ENCODE measurements around the gene RAB3B.
A peak's percentile ranks its signal among the peaks of the same experiment; 100 is the strongest.
"Not testable (repeated sequence)": the region's sequence is repeated elsewhere in the genome, so short reads cannot be mapped to it uniquely, and the experiment has no call there.

RAB3B gene

GRCh38 chr1:51990478-51990965 is at the start of gene RAB3B:
RAB3B (minus strand) TSS chr1:51990700; CDS start chr1:51977117, 13,583 bp downstream.
- Histone ChIP-seq H3K4me3 (ENCODE audit: low read length) (peak within 1 kb of the TSS; percentile 76), H3K36me3 (ENCODE audit: insufficient read depth, low read depth, low read length) (peaks cover 11% of the 10 kb centered on the region), H3K4me1 (ENCODE audit: insufficient read depth, low read length) (0 out of 2 replicates have a peak, but pooled peaks cover 4% of the 10 kb centered on the region), H3K9ac (ENCODE audit: low read depth, low read length) (peak within 1 kb of the TSS; percentile 70; the same call in 1 of the 2 replicates), H3K27me3 (ENCODE audit: insufficient read depth, low read length) (peaks cover 20% of the 10 kb centered on the region), H3K9me3 (ENCODE audit: insufficient read depth, low read depth, low read length) (no peaks in the 10 kb centered on the region), H3K27ac (ENCODE audit: low read length) (no peak within 1 kb of the TSS)

- Histone ChIP-seq H3K4me3 (ENCODE audit: low read length) (no peak overlapping the region), H3K36me3 (ENCODE audit: insufficient read depth, low read depth, low read length) (peaks cover 51% of the 10 kb centered on the region), H3K9ac (ENCODE audit: low read depth, low read length) (no peak overlapping the region), H3K4me1 (ENCODE audit: insufficient read depth, low read length) (no peaks in the 10 kb centered on the region), H3K9me3 (ENCODE audit: insufficient read depth, low read depth, low read length) (no peaks in the 10 kb centered on the region), H3K27me3 (ENCODE audit: insufficient read depth, low read length) (no peaks in the 10 kb centered on the region), H3K27ac (ENCODE audit: low read length) (no peak overlapping the region)
Observed at GRCh38 chr1:52037909-52038308, 47.4 kb upstream of the RAB3B start.

- H3K4me3 ChIP-seq (ENCODE audit: low read length): no peak overlapping the region
- H3K27ac ChIP-seq (ENCODE audit: low read length): no peak overlapping the region
- H3K27me3 ChIP-seq (ENCODE audit: insufficient read depth, low read length): no peaks in the 10 kb centered on the region
- H3K4me1 ChIP-seq (ENCODE audit: insufficient read depth, low read length): no peaks in the 10 kb centered on the region
- no peak overlapping the region for H3K9ac ChIP-seq (ENCODE audit: low read depth, low read length)
- H3K36me3 ChIP-seq (ENCODE audit: insufficient read depth, low read depth, low read length): peaks cover 51% of the 10 kb centered on the region
- no peaks in the 10 kb centered on the region for H3K9me3 ChIP-seq (ENCODE audit: insufficient read depth, low read depth, low read length)
Observed at GRCh38 chr1:52037402-52037814, 46.9 kb upstream of the RAB3B start.

- Histone ChIP-seq H3K27me3 (ENCODE audit: insufficient read depth, low read length) (no peaks in the 10 kb centered on the region), H3K36me3 (ENCODE audit: insufficient read depth, low read depth, low read length) (peaks cover 32% of the 10 kb centered on the region), H3K27ac (ENCODE audit: low read length) (no peak overlapping the region), H3K9ac (ENCODE audit: low read depth, low read length) (no peak overlapping the region; the same call in 1 of the 2 replicates), H3K4me1 (ENCODE audit: insufficient read depth, low read length) (no peaks in the 10 kb centered on the region), H3K4me3 (ENCODE audit: low read length) (peak overlapping the region; percentile 86; the same call in 1 of the 2 replicates), H3K9me3 (ENCODE audit: insufficient read depth, low read depth, low read length) (no peaks in the 10 kb centered on the region)
Observed at GRCh38 chr1:52034050-52034384, 43.5 kb upstream of the RAB3B start.

GRCh38 chr1:52033190-52034049 is 42.9 kb upstream of the RAB3B start, which contains the start of gene KTI12:
KTI12 (minus strand) TSS chr1:52033810; CDS start chr1:52033761, 49 bp downstream.
- no peaks in the 10 kb centered on the region for H3K9me3 ChIP-seq (ENCODE audit: insufficient read depth, low read depth, low read length)
- H3K36me3 ChIP-seq (ENCODE audit: insufficient read depth, low read depth, low read length): peaks cover 26% of the 10 kb centered on the region
- peak within 1 kb of the TSS; percentile 86 for H3K4me3 ChIP-seq (ENCODE audit: low read length)
- no peaks in the 10 kb centered on the region for H3K4me1 ChIP-seq (ENCODE audit: insufficient read depth, low read length)
- H3K9ac ChIP-seq (ENCODE audit: low read depth, low read length): peak within 1 kb of the TSS; percentile 83
- no peak within 1 kb of the TSS for H3K27ac ChIP-seq (ENCODE audit: low read length)
- H3K27me3 ChIP-seq (ENCODE audit: insufficient read depth, low read length): no peaks in the 10 kb centered on the region

- H3K36me3 ChIP-seq (ENCODE audit: insufficient read depth, low read depth, low read length): peaks cover 22% of the 10 kb centered on the region
Observed at GRCh38 chr1:52032785-52033131, 42.3 kb upstream of the RAB3B start.

GRCh38 chr1:52032124-52032784 is 41.8 kb upstream of the RAB3B start:
- Histone ChIP-seq H3K36me3 (ENCODE audit: insufficient read depth, low read depth, low read length) (peaks cover 21% of the 10 kb centered on the region), H3K9me3 (ENCODE audit: insufficient read depth, low read depth, low read length) (no peaks in the 10 kb centered on the region), H3K4me3 (ENCODE audit: low read length) (peak overlapping the region; percentile 86), H3K9ac (ENCODE audit: low read depth, low read length) (peak overlapping the region; percentile 83), H3K4me1 (ENCODE audit: insufficient read depth, low read length) (no peaks in the 10 kb centered on the region), H3K27ac (ENCODE audit: low read length) (no peak overlapping the region), H3K27me3 (ENCODE audit: insufficient read depth, low read length) (no peaks in the 10 kb centered on the region)

More at GRCh38 chr1:52032785-52033131, 42.3 kb upstream of the RAB3B start:
- H3K4me1 ChIP-seq (ENCODE audit: insufficient read depth, low read length): no peaks in the 10 kb centered on the region
- peak overlapping the region; percentile 86 for H3K4me3 ChIP-seq (ENCODE audit: low read length)
- peak overlapping the region; percentile 83 for H3K9ac ChIP-seq (ENCODE audit: low read depth, low read length)
- no peaks in the 10 kb centered on the region for H3K27me3 ChIP-seq (ENCODE audit: insufficient read depth, low read length)
- H3K9me3 ChIP-seq (ENCODE audit: insufficient read depth, low read depth, low read length): no peaks in the 10 kb centered on the region
- H3K27ac ChIP-seq (ENCODE audit: low read length): no peak overlapping the region

- H3K27ac ChIP-seq (ENCODE audit: low read length); H3K9ac ChIP-seq (ENCODE audit: low read depth, low read length); H3K27me3 ChIP-seq (ENCODE audit: insufficient read depth, low read length); H3K9me3 ChIP-seq (ENCODE audit: insufficient read depth, low read depth, low read length); H3K4me1 ChIP-seq (ENCODE audit: insufficient read depth, low read length); H3K4me3 ChIP-seq (ENCODE audit: low read length): not testable (repeated sequence)
- peaks cover 41% of the 10 kb centered on the region for H3K36me3 ChIP-seq (ENCODE audit: insufficient read depth, low read depth, low read length)
Observed at GRCh38 chr1:52028839-52029238, 38.3 kb upstream of the RAB3B start.

- Histone ChIP-seq H3K27me3 (ENCODE audit: insufficient read depth, low read length) (no peaks in the 10 kb centered on the region), H3K9ac (ENCODE audit: low read depth, low read length) (no peak overlapping the region), H3K4me3 (ENCODE audit: low read length) (no peak overlapping the region), H3K4me1 (ENCODE audit: insufficient read depth, low read length) (no peaks in the 10 kb centered on the region), H3K27ac (ENCODE audit: low read length) (no peak overlapping the region), H3K9me3 (ENCODE audit: insufficient read depth, low read depth, low read length) (no peaks in the 10 kb centered on the region), H3K36me3 (ENCODE audit: insufficient read depth, low read depth, low read length) (peaks cover 47% of the 10 kb centered on the region)
Observed at GRCh38 chr1:52028328-52028727, 37.8 kb upstream of the RAB3B start.

- H3K9ac ChIP-seq (ENCODE audit: low read depth, low read length): no peak overlapping the region
- H3K4me3 ChIP-seq (ENCODE audit: low read length): no peak overlapping the region
- no peaks in the 10 kb centered on the region for H3K27me3 ChIP-seq (ENCODE audit: insufficient read depth, low read length)
- H3K36me3 ChIP-seq (ENCODE audit: insufficient read depth, low read depth, low read length): peaks cover 57% of the 10 kb centered on the region
- H3K27ac ChIP-seq (ENCODE audit: low read length): no peak overlapping the region
- H3K9me3 ChIP-seq (ENCODE audit: insufficient read depth, low read depth, low read length): no peaks in the 10 kb centered on the region
- H3K4me1 ChIP-seq (ENCODE audit: insufficient read depth, low read length): no peaks in the 10 kb centered on the region
Observed at GRCh38 chr1:52026278-52026677, 35.8 kb upstream of the RAB3B start.

GRCh38 chr1:52022133-52022532 is 31.6 kb upstream of the RAB3B start:
- no peaks in the 10 kb centered on the region for H3K27me3 ChIP-seq (ENCODE audit: insufficient read depth, low read length)
- no peak overlapping the region for H3K9ac ChIP-seq (ENCODE audit: low read depth, low read length)
- H3K36me3 ChIP-seq (ENCODE audit: insufficient read depth, low read depth, low read length): peaks cover 67% of the 10 kb centered on the region
- H3K4me3 ChIP-seq (ENCODE audit: low read length): no peak overlapping the region
- H3K4me1 ChIP-seq (ENCODE audit: insufficient read depth, low read length): no peaks in the 10 kb centered on the region
- no peak overlapping the region for H3K27ac ChIP-seq (ENCODE audit: low read length)
- H3K9me3 ChIP-seq (ENCODE audit: insufficient read depth, low read depth, low read length): no peaks in the 10 kb centered on the region
